ENCODE results near the gene AOPEP. TPM values are rescaled to one million over a fixed set of nuclear protein-coding genes. Genes with fewer than 3 reads are reported as not detected.

Gene AOPEP
- total RNA-seq, 1 experiment from 2014 or later: 39.6 TPM

GRCh38 chr9:94896512-94896911, 170.0 kb downstream of the AOPEP start:
- no peaks in the 10 kb centered on the region for H3K9me3 ChIP-seq (replicated peaks)
- no peaks in the 10 kb centered on the region for H3K36me3 ChIP-seq
- H3K27me3 ChIP-seq (replicated peaks): no peaks in the 10 kb centered on the region
- no peak overlapping the region for H3K27ac ChIP-seq
- no peak for DNase-seq (ENCODE audit: low read depth in 1 of 2, low spot score in 2 of 2)
- H3K4me3 ChIP-seq: no peak overlapping the region
- H3K4me1 ChIP-seq (replicated peaks): peaks cover 20% of the 10 kb centered on the region

- peaks cover 23% of the 10 kb centered on the region for H3K4me1 ChIP-seq (replicated peaks)
- H3K4me3 ChIP-seq: no peak overlapping the region
- no peaks in the 10 kb centered on the region for H3K36me3 ChIP-seq
- no peak overlapping the region for H3K27ac ChIP-seq
- DNase-seq (ENCODE audit: low read depth in 1 of 2, low spot score in 2 of 2): no peak
- H3K9me3 ChIP-seq (replicated peaks): no peaks in the 10 kb centered on the region
- no peaks in the 10 kb centered on the region for H3K27me3 ChIP-seq (replicated peaks)
Measured at GRCh38 chr9:94899464-94900221, 173.1 kb downstream of the AOPEP start.

- no peak overlapping the region for H3K4me3 ChIP-seq
- no peaks in the 10 kb centered on the region for H3K36me3 ChIP-seq
- DNase-seq (ENCODE audit: low read depth in 1 of 2, low spot score in 2 of 2): peak in 1 of 2 experiments; percentile 47
- H3K9me3 ChIP-seq (replicated peaks): no peaks in the 10 kb centered on the region
- no peaks in the 10 kb centered on the region for H3K27me3 ChIP-seq (replicated peaks)
- peak overlapping the region; percentile 20; the same call in 1 of the 2 replicates for H3K27ac ChIP-seq
- peaks cover 23% of the 10 kb centered on the region for H3K4me1 ChIP-seq (replicated peaks)
Measured at GRCh38 chr9:94900222-94901018, 173.9 kb downstream of the AOPEP start.

- Histone ChIP-seq H3K4me3 (no peak overlapping the region), H3K27me3 (replicated peaks) (no peaks in the 10 kb centered on the region), H3K9me3 (replicated peaks) (no peaks in the 10 kb centered on the region), H3K4me1 (replicated peaks) (peaks cover 23% of the 10 kb centered on the region), H3K27ac (peak overlapping the region; percentile 20; the same call in 1 of the 2 replicates), H3K36me3 (no peaks in the 10 kb centered on the region)
- no peak for DNase-seq (ENCODE audit: low read depth in 1 of 2, low spot score in 2 of 2)
Measured at GRCh38 chr9:94901019-94901363, 174.5 kb downstream of the AOPEP start.

GRCh38 chr9:94903961-94904421, 177.5 kb downstream of the AOPEP start:
- Histone ChIP-seq H3K27me3 (replicated peaks) (no peaks in the 10 kb centered on the region), H3K27ac (no peak overlapping the region), H3K4me3 (no peak overlapping the region), H3K4me1 (replicated peaks) (peaks cover 19% of the 10 kb centered on the region), H3K9me3 (replicated peaks) (no peaks in the 10 kb centered on the region), H3K36me3 (no peaks in the 10 kb centered on the region)
- no peak for DNase-seq (ENCODE audit: low read depth in 1 of 2, low spot score in 2 of 2)

- H3K27me3 ChIP-seq (replicated peaks): no peaks in the 10 kb centered on the region
- H3K36me3 ChIP-seq: no peaks in the 10 kb centered on the region
- H3K9me3 ChIP-seq (replicated peaks): no peaks in the 10 kb centered on the region
- peaks cover 22% of the 10 kb centered on the region for H3K4me1 ChIP-seq (replicated peaks)
- no peak for DNase-seq (ENCODE audit: low read depth in 1 of 2, low spot score in 2 of 2)
- H3K4me3 ChIP-seq: no peak overlapping the region
- no peak overlapping the region for H3K27ac ChIP-seq
Measured at GRCh38 chr9:94904806-94905205, 178.3 kb downstream of the AOPEP start.

GRCh38 chr9:94905606-94906005, 179.1 kb downstream of the AOPEP start:
- Histone ChIP-seq H3K27me3 (replicated peaks) (no peaks in the 10 kb centered on the region), H3K4me3 (no peak overlapping the region), H3K9me3 (replicated peaks) (no peaks in the 10 kb centered on the region), H3K36me3 (no peaks in the 10 kb centered on the region), H3K27ac (no peak overlapping the region), H3K4me1 (replicated peaks) (peaks cover 14% of the 10 kb centered on the region)
- no peak for DNase-seq (ENCODE audit: low read depth in 1 of 2, low spot score in 2 of 2)

GRCh38 chr9:94906181-94906580, 179.7 kb downstream of the AOPEP start:
- H3K27me3 ChIP-seq (replicated peaks): no peaks in the 10 kb centered on the region
- no peak overlapping the region for H3K27ac ChIP-seq
- no peak overlapping the region for H3K4me3 ChIP-seq
- no peak for DNase-seq (ENCODE audit: low read depth in 1 of 2, low spot score in 2 of 2)
- no peaks in the 10 kb centered on the region for H3K9me3 ChIP-seq (replicated peaks)
- H3K4me1 ChIP-seq (replicated peaks): peaks cover 10% of the 10 kb centered on the region
- H3K36me3 ChIP-seq: no peaks in the 10 kb centered on the region

- Histone ChIP-seq H3K4me1 (replicated peaks) (peaks cover 13% of the 10 kb centered on the region), H3K27me3 (replicated peaks) (no peaks in the 10 kb centered on the region), H3K36me3 (no peaks in the 10 kb centered on the region), H3K27ac (no peak overlapping the region), H3K9me3 (replicated peaks) (no peaks in the 10 kb centered on the region), H3K4me3 (no peak overlapping the region)
- no peak for DNase-seq (ENCODE audit: low read depth in 1 of 2, low spot score in 2 of 2)
Measured at GRCh38 chr9:94906713-94907112, 180.2 kb downstream of the AOPEP start.

GRCh38 chr9:94907264-94907936, 180.9 kb downstream of the AOPEP start:
- H3K9me3 ChIP-seq (replicated peaks): no peaks in the 10 kb centered on the region
- peaks cover 20% of the 10 kb centered on the region for H3K4me1 ChIP-seq (replicated peaks)
- no peaks in the 10 kb centered on the region for H3K27me3 ChIP-seq (replicated peaks)
- H3K36me3 ChIP-seq: no peaks in the 10 kb centered on the region
- no peak overlapping the region for H3K27ac ChIP-seq
- no peak overlapping the region for H3K4me3 ChIP-seq
- no peak for DNase-seq (ENCODE audit: low read depth in 1 of 2, low spot score in 2 of 2)

GRCh38 chr9:94908011-94908563, 181.6 kb downstream of the AOPEP start:
- DNase-seq (ENCODE audit: low read depth in 1 of 2, low spot score in 2 of 2): no peak
- no peak overlapping the region for H3K27ac ChIP-seq
- H3K4me1 ChIP-seq (replicated peaks): peaks cover 26% of the 10 kb centered on the region
- no peaks in the 10 kb centered on the region for H3K36me3 ChIP-seq
- H3K9me3 ChIP-seq (replicated peaks): no peaks in the 10 kb centered on the region
- no peak overlapping the region for H3K4me3 ChIP-seq
- H3K27me3 ChIP-seq (replicated peaks): no peaks in the 10 kb centered on the region

GRCh38 chr9:94908583-94909249, 182.2 kb downstream of the AOPEP start:
- H3K4me3 ChIP-seq: no peak overlapping the region
- H3K27me3 ChIP-seq (replicated peaks): no peaks in the 10 kb centered on the region
- no peak overlapping the region for H3K27ac ChIP-seq
- no peaks in the 10 kb centered on the region for H3K36me3 ChIP-seq
- H3K9me3 ChIP-seq (replicated peaks): no peaks in the 10 kb centered on the region
- peaks cover 32% of the 10 kb centered on the region for H3K4me1 ChIP-seq (replicated peaks)
- no peak for DNase-seq (ENCODE audit: low read depth in 1 of 2, low spot score in 2 of 2)

- H3K36me3 ChIP-seq: no peaks in the 10 kb centered on the region
- no peak overlapping the region for H3K4me3 ChIP-seq
- no peaks in the 10 kb centered on the region for H3K27me3 ChIP-seq (replicated peaks)
- H3K4me1 ChIP-seq (replicated peaks): peaks cover 35% of the 10 kb centered on the region
- H3K9me3 ChIP-seq (replicated peaks): no peaks in the 10 kb centered on the region
- no peak for DNase-seq (ENCODE audit: low read depth in 1 of 2, low spot score in 2 of 2)
- no peak overlapping the region for H3K27ac ChIP-seq
Measured at GRCh38 chr9:94909250-94909894, 182.9 kb downstream of the AOPEP start.

All from SJSA1 (cell line).